Measurements from ENCODE around the gene RASA3.

DNA sequence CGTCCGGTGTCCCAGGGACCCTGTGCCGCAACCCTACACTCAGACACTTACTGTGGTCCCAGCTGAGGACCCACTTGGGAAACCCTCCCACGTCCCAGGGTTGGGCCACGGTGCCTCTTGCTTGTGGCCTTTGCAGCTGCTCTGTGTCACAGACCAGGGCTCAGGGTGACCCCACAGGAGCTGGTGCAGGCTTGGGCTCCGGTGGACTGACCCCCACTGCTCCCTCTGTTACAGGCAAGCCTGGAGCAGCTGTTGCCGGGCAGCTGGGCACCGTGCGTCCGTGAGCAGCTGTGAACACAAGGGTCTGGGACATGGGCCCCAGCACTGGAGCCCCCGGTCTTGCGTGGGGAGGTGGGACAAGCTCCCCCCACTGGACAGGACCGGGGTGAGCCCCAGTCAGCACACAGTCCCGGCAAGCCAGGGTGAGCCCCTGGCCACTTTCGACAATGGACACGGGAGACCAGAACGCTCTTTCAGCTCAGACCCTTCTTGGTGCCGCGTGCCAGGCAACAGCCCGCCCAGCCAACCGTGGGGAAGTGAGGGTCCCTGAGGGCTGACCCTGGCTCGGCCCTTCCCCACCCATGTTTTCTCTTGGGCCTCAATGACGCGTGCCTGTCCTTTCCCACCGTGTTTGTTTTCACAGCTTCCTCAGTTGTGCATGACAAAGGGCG, 92.8 kb downstream of the RASA3 start:
- TF ChIP-seq YY1 (IDR thresholded peaks at IDR 0.05; ENCODE audit: insufficient read depth, insufficient read length) (no peak), ZNF274 (IDR thresholded peaks at IDR 0.05; ENCODE audit: low read depth, low read length) (no peak)

All from NT2/D1 (cell line).